ENCODE results near the gene PLEKHO1. TPM values are rescaled to one million over a fixed set of nuclear protein-coding genes. Genes with fewer than 3 reads are reported as not detected.
"Not testable (repeated sequence)": the region's sequence is repeated elsewhere in the genome, so short reads cannot be mapped to it uniquely, and the experiment has no call there.

The PLEKHO1 gene
- total RNA-seq, 8 experiments from 2014 or later = 28.1 to 143 (median 48.9) TPM

GRCh38 chr1:150134537-150134936 is 15.2 kb upstream of the PLEKHO1 start:
- in situ Hi-C loops (cut with MboI; ENCODE audit: low pct_unique_long_range_greater_than_20kb in 2 of 9, low sequenced_read_pairs in 9 of 9, unreplicated experiment in 9 of 9) = no loop called here
- WGBS, 10 experiments = 88 to 100% (median 96%) methylated on average over 1 of the region's 1 CpG; no CpG with 5 or more reads in 2 of the 10 experiments
- ATAC-seq (replicated peaks in 6 of 8) = no peak
- Histone ChIP-seq H3K4me1 (replicated peaks in 1 of 2) (no peaks in the 10 kb centered on the region), H3K27ac (no peak overlapping the region), H3K4me3 (no peak overlapping the region)

- peak in 3 of 8 experiments; percentile 91 to 100 (median 100) for ATAC-seq (replicated peaks in 6 of 8)
- 0 to 100% (median 93%) methylated on average over 1 to 6 of the region's 6 CpGs; no CpG with 5 or more reads in 4 of the 10 experiments for WGBS, 10 experiments
- H3K4me3 ChIP-seq; H3K27ac ChIP-seq; in situ Hi-C loops (cut with MboI; ENCODE audit: low pct_unique_long_range_greater_than_20kb in 2 of 9, low sequenced_read_pairs in 9 of 9, unreplicated experiment in 9 of 9); H3K4me1 ChIP-seq (replicated peaks in 1 of 2): not testable (repeated sequence)
These were observed 14.3 kb upstream of the PLEKHO1 start for GRCh38 chr1:150135400-150135799.

GRCh38 chr1:150138044-150138443 is 11.7 kb upstream of the PLEKHO1 start:
- in situ Hi-C loops (cut with MboI; ENCODE audit: low pct_unique_long_range_greater_than_20kb in 2 of 9, low sequenced_read_pairs in 9 of 9, unreplicated experiment in 9 of 9) = no loop called here
- 72 to 97% (median 85%) methylated on average over 3 to 5 of the region's 5 CpGs for WGBS, 10 experiments

GRCh38 chr1:150141452-150141851 is 8.3 kb upstream of the PLEKHO1 start:
- ATAC-seq (replicated peaks in 6 of 8) = no peak
- H3K4me3 ChIP-seq = no peak overlapping the region
- H3K4me1 ChIP-seq (replicated peaks in 1 of 2) = no peaks in the 10 kb centered on the region
- in situ Hi-C loops (cut with MboI; ENCODE audit: low pct_unique_long_range_greater_than_20kb in 2 of 9, low sequenced_read_pairs in 9 of 9, unreplicated experiment in 9 of 9) = no loop called here
- H3K27ac ChIP-seq = no peak overlapping the region

More at GRCh38 chr1:150138044-150138443, 11.7 kb upstream of the PLEKHO1 start:
- no peak for ATAC-seq (replicated peaks in 6 of 8)
- Histone ChIP-seq H3K27ac (no peak overlapping the region), H3K4me1 (replicated peaks in 1 of 2) (no peaks in the 10 kb centered on the region), H3K4me3 (no peak overlapping the region)

- Histone ChIP-seq H3K4me1 (replicated peaks in 1 of 2) (no peaks in the 10 kb centered on the region), H3K4me3 (no peak overlapping the region), H3K27ac (no peak overlapping the region)
- no peak for ATAC-seq (replicated peaks in 6 of 8)
- in situ Hi-C loops (cut with MboI; ENCODE audit: low pct_unique_long_range_greater_than_20kb in 2 of 9, low sequenced_read_pairs in 9 of 9, unreplicated experiment in 9 of 9) = no loop called here
These were observed 7.6 kb upstream of the PLEKHO1 start for GRCh38 chr1:150142083-150142482.

- Histone ChIP-seq H3K4me3 (no peak overlapping the region), H3K4me1 (replicated peaks in 1 of 2) (peaks cover 4 to 10% of the 10 kb centered on the region in 2 donors), H3K27ac (no peak overlapping the region)
- WGBS, 10 experiments = 75 to 100% (median 90%) methylated on average over 1 to 5 of the region's 5 CpGs; no CpG with 5 or more reads in 3 of the 10 experiments
- no peak for ATAC-seq (replicated peaks in 6 of 8)
- in situ Hi-C loops (cut with MboI; ENCODE audit: low pct_unique_long_range_greater_than_20kb in 2 of 9, low sequenced_read_pairs in 9 of 9, unreplicated experiment in 9 of 9) = no loop called here
These were observed 5.1 kb upstream of the PLEKHO1 start for GRCh38 chr1:150144606-150145005.

GRCh38 chr1:150146016-150146415 is 3.7 kb upstream of the PLEKHO1 start:
- H3K27ac ChIP-seq; in situ Hi-C loops (cut with MboI; ENCODE audit: low pct_unique_long_range_greater_than_20kb in 2 of 9, low sequenced_read_pairs in 9 of 9, unreplicated experiment in 9 of 9); ATAC-seq (replicated peaks in 6 of 8); H3K4me3 ChIP-seq: not testable (repeated sequence)
- 60 to 100% (median 96%) methylated on average over 2 to 5 of the region's 5 CpGs; no CpG with 5 or more reads in 1 of the 10 experiments for WGBS, 10 experiments
- peaks cover 4 to 10% of the 10 kb centered on the region in 2 donors for H3K4me1 ChIP-seq (replicated peaks in 1 of 2)

GRCh38 chr1:150146849-150147542 is 2.7 kb upstream of the PLEKHO1 start:
- in situ Hi-C loops (cut with MboI; ENCODE audit: low pct_unique_long_range_greater_than_20kb in 2 of 9, low sequenced_read_pairs in 9 of 9, unreplicated experiment in 9 of 9) = no loop called here
- H3K4me1 ChIP-seq (replicated peaks in 1 of 2) = peaks cover 13 to 14% of the 10 kb centered on the region in 2 donors
- peak overlapping the region in 1 of 5 donors; percentile 4 for H3K4me3 ChIP-seq
- ATAC-seq (replicated peaks in 6 of 8) = no peak
- 77 to 100% (median 95%) methylated on average over 1 to 10 of the region's 10 CpGs; no CpG with 5 or more reads in 1 of the 10 experiments for WGBS, 10 experiments
- no peak overlapping the region for H3K27ac ChIP-seq

GRCh38 chr1:150148837-150149270 is 862 bp upstream of the PLEKHO1 start:
- Histone ChIP-seq H3K4me1 (replicated peaks in 1 of 2) (peaks cover 20 to 31% of the 10 kb centered on the region in 2 donors), H3K27ac (peak overlapping the region; percentile 92 to 95), H3K4me3 (peak overlapping the region; percentile 59 to 96 (median 77))
- ATAC-seq (replicated peaks in 6 of 8) = peak in 5 of 8 experiments; percentile 16 to 32 (median 29)
- in situ Hi-C loops (cut with MboI; ENCODE audit: low pct_unique_long_range_greater_than_20kb in 2 of 9, low sequenced_read_pairs in 9 of 9, unreplicated experiment in 9 of 9) = no loop called here
- 11 to 42% (median 35%) methylated on average over 1 to 6 of the region's 8 CpGs; no CpG with 5 or more reads in 2 of the 10 experiments for WGBS, 10 experiments

GRCh38 chr1:150150133-150151021 is 661 bp downstream of the PLEKHO1 start:
- Histone ChIP-seq H3K27ac (peak overlapping the region; percentile 92 to 95), H3K4me1 (replicated peaks in 1 of 2) (peaks cover 20 to 31% of the 10 kb centered on the region in 2 donors), H3K4me3 (peak overlapping the region; percentile 59 to 96 (median 77))
- 0 to 1% (median 0%) methylated on average over 1 to 18 of the region's 114 CpGs; no CpG with 5 or more reads in 6 of the 10 experiments for WGBS, 10 experiments
- peak; percentile 1 to 45 (median 12) for ATAC-seq (replicated peaks in 6 of 8)
- in situ Hi-C loops (cut with MboI; ENCODE audit: low pct_unique_long_range_greater_than_20kb in 2 of 9, low sequenced_read_pairs in 9 of 9, unreplicated experiment in 9 of 9) = no loop called here

GRCh38 chr1:150151291-150152181 is 1.8 kb downstream of the PLEKHO1 start:
- ATAC-seq (replicated peaks in 6 of 8) = peak in 1 of 8 experiments; percentile 17
- Histone ChIP-seq H3K4me3 (peak overlapping the region; percentile 59 to 96 (median 77)), H3K27ac (peak overlapping the region in 1 of 2 donors; percentile 95), H3K4me1 (replicated peaks in 1 of 2) (peaks cover 20 to 31% of the 10 kb centered on the region in 2 donors)
- WGBS, 10 experiments = 9 to 75% (median 23%) methylated on average over 1 to 5 of the region's 15 CpGs; no CpG with 5 or more reads in 6 of the 10 experiments
- in situ Hi-C loops (cut with MboI; ENCODE audit: low pct_unique_long_range_greater_than_20kb in 2 of 9, low sequenced_read_pairs in 9 of 9, unreplicated experiment in 9 of 9) = no loop called here

GRCh38 chr1:150152182-150152536 is 2.4 kb downstream of the PLEKHO1 start:
- 90 to 100% (median 91%) methylated on average over 2 of the region's 2 CpGs; no CpG with 5 or more reads in 6 of the 10 experiments for WGBS, 10 experiments
- no peak for ATAC-seq (replicated peaks in 6 of 8)
- in situ Hi-C loops (cut with MboI; ENCODE audit: low pct_unique_long_range_greater_than_20kb in 2 of 9, low sequenced_read_pairs in 9 of 9, unreplicated experiment in 9 of 9) = no loop called here
- Histone ChIP-seq H3K27ac (no peak overlapping the region), H3K4me1 (replicated peaks in 1 of 2) (peaks cover 20 to 31% of the 10 kb centered on the region in 2 donors), H3K4me3 (peak overlapping the region in 4 of 5 donors; percentile 59 to 96 (median 70))

All from motor neuron (in vitro differentiated cells).